ENCODE results near the gene PHLDA2. TPM values are rescaled to one million over a fixed set of nuclear protein-coding genes. Genes with fewer than 3 reads are reported as not detected.

PHLDA2 gene
- total and polyA plus RNA-seq, 4 donors = 0.60 to 49.2 (median 23.0) TPM

- TF ChIP-seq CTCF (IDR thresholded peaks at IDR 0.05; ENCODE audit: control extremely low read depth, extremely low read depth) = no peak
- Histone ChIP-seq H3K9ac (ENCODE audit: insufficient read depth in 1 of 2, low read length in 2 of 2) (no peak overlapping the region), H3K4me3 (no peak overlapping the region), H3K9me3 (ENCODE audit: control insufficient read depth in 4 of 4, insufficient read depth in 3 of 4, low read length in 3 of 4) (no peaks in the 10 kb centered on the region), H3K4me1 (ENCODE audit: control insufficient read depth in 5 of 5, insufficient read depth in 5 of 5, low read length in 5 of 5) (peaks cover 0 to 28% (median 7%) of the 10 kb centered on the region in 5 donors), H3K27ac (ENCODE audit: low read depth in 1 of 2, low read length in 1 of 2) (no peak overlapping the region), H3K36me3 (ENCODE audit: control insufficient read depth in 4 of 4, insufficient read depth in 4 of 4, low read length in 4 of 4) (no peaks in the 10 kb centered on the region), H3K27me3 (ENCODE audit: control insufficient read depth in 3 of 3, insufficient read depth in 3 of 3, low read length in 2 of 3) (no peaks in the 10 kb centered on the region)
- no peak for ATAC-seq (ENCODE audit: insufficient read depth, low FRiP score)
- no peak for DNase-seq
- 90 to 91% methylated on average over 16 of the region's 16 CpGs for WGBS, 2 donors
Observed at GRCh38 chr11:2916892-2917645, 12.2 kb downstream of the PHLDA2 start.

- DNase-seq (no peak), ATAC-seq (ENCODE audit: insufficient read depth, low FRiP score) (no peak)
- Histone ChIP-seq H3K36me3 (ENCODE audit: control insufficient read depth in 4 of 4, insufficient read depth in 4 of 4, low read length in 4 of 4) (no peaks in the 10 kb centered on the region), H3K27ac (ENCODE audit: low read depth in 1 of 2, low read length in 1 of 2) (no peak overlapping the region), H3K4me1 (ENCODE audit: control insufficient read depth in 5 of 5, insufficient read depth in 5 of 5, low read length in 5 of 5) (peaks cover 0 to 28% (median 7%) of the 10 kb centered on the region in 5 donors), H3K4me3 (no peak overlapping the region), H3K9me3 (ENCODE audit: control insufficient read depth in 4 of 4, insufficient read depth in 3 of 4, low read length in 3 of 4) (no peaks in the 10 kb centered on the region), H3K27me3 (ENCODE audit: control insufficient read depth in 3 of 3, insufficient read depth in 3 of 3, low read length in 2 of 3) (no peaks in the 10 kb centered on the region), H3K9ac (ENCODE audit: insufficient read depth in 1 of 2, low read length in 2 of 2) (no peak overlapping the region)
- WGBS, 2 donors = 91 to 92% methylated on average over 20 of the region's 20 CpGs
- TF ChIP-seq CTCF (IDR thresholded peaks at IDR 0.05; ENCODE audit: control extremely low read depth, extremely low read depth) = no peak
Observed at GRCh38 chr11:2916114-2916891, 12.9 kb downstream of the PHLDA2 start.

GRCh38 chr11:2915473-2915872 is 13.7 kb downstream of the PHLDA2 start:
- 88 to 90% methylated on average over 11 of the region's 11 CpGs for WGBS, 2 donors
- no peaks in the 10 kb centered on the region for H3K27me3 ChIP-seq (ENCODE audit: control insufficient read depth in 3 of 3, insufficient read depth in 3 of 3, low read length in 2 of 3)
- H3K9me3 ChIP-seq (ENCODE audit: control insufficient read depth in 4 of 4, insufficient read depth in 3 of 4, low read length in 3 of 4) = no peaks in the 10 kb centered on the region
- H3K4me1 ChIP-seq (ENCODE audit: control insufficient read depth in 5 of 5, insufficient read depth in 5 of 5, low read length in 5 of 5) = peaks cover 0 to 28% (median 7%) of the 10 kb centered on the region in 5 donors
- H3K27ac ChIP-seq (ENCODE audit: low read depth in 1 of 2, low read length in 1 of 2) = no peak overlapping the region
- H3K9ac ChIP-seq (ENCODE audit: insufficient read depth in 1 of 2, low read length in 2 of 2) = no peak overlapping the region
- no peaks in the 10 kb centered on the region for H3K36me3 ChIP-seq (ENCODE audit: control insufficient read depth in 4 of 4, insufficient read depth in 4 of 4, low read length in 4 of 4)
- DNase-seq (no peak), ATAC-seq (ENCODE audit: insufficient read depth, low FRiP score) (no peak)
- no peak overlapping the region for H3K4me3 ChIP-seq
- TF ChIP-seq CTCF (IDR thresholded peaks at IDR 0.05; ENCODE audit: control extremely low read depth, extremely low read depth) = no peak

Data from lung (tissue), 12 donors.